HEK293 (cell line): ENCODE measurements around the gene STMP1.
A peak's percentile ranks its signal among the peaks of the same experiment; 100 is the strongest.

Experiments used
- MYNN ChIP-seq: fragments of 450-650 bp; formaldehyde crosslinking; IDR thresholded peaks from 2 replicates; pipeline ENCODE4 v1.5.1; 2016; ENCODE audit warnings: missing biosample characterization, missing genetic modification characterization, borderline replicate concordance
- OSR2 ChIP-seq: fragments of 450-650 bp; formaldehyde crosslinking; IDR thresholded peaks from 2 replicates; pipeline ENCODE4 v1.5.1; 2016; ENCODE audit warnings: missing biosample characterization, missing genetic modification characterization
- PRDM1 ChIP-seq: fragments of 450-650 bp; formaldehyde crosslinking; IDR thresholded peaks from 2 replicates; pipeline ENCODE4; 2016; ENCODE audit warnings: missing biosample characterization, missing genetic modification characterization
- SCRT1 ChIP-seq: fragments of 450-650 bp; formaldehyde crosslinking; IDR thresholded peaks from 2 replicates; pipeline ENCODE4 v1.5.1; 2016; ENCODE audit warnings: missing biosample characterization, missing genetic modification characterization, borderline replicate concordance
- TRIM28 ChIP-seq: IDR thresholded peaks from 2 replicates; pipeline ENCODE4 v1.6.1; 2011; ENCODE audit warnings: low read length, control low read depth, borderline replicate concordance
- ZBTB1 ChIP-seq: fragments of 450-650 bp; formaldehyde crosslinking; IDR thresholded peaks from 2 replicates; pipeline ENCODE4 v1.5.1; 2016; ENCODE audit warnings: missing biosample characterization, missing genetic modification characterization
- ZBTB17 ChIP-seq: fragments of 450-650 bp; formaldehyde crosslinking; IDR thresholded peaks from 2 replicates; pipeline ENCODE4 v1.5.1; 2016; ENCODE audit warnings: missing biosample characterization, missing genetic modification characterization
- ZEB2 ChIP-seq: fragments of 450-650 bp; formaldehyde crosslinking; IDR thresholded peaks from 2 replicates; pipeline ENCODE4 v1.5.1; 2016; ENCODE audit warnings: missing biosample characterization, missing genetic modification characterization
- ZNF112 ChIP-seq: fragments of 450-650 bp; formaldehyde crosslinking; IDR thresholded peaks from 2 replicates; pipeline ENCODE4 v1.5.0; 2017; ENCODE audit warnings: missing biosample characterization, missing genetic modification characterization
- ZNF146 ChIP-seq: fragments of 450-650 bp; formaldehyde crosslinking; IDR thresholded peaks from 2 replicates; pipeline ENCODE4 v1.5.1; 2016; ENCODE audit warnings: missing biosample characterization, missing genetic modification characterization
- ZNF202 ChIP-seq: fragments of 450-650 bp; formaldehyde crosslinking; IDR thresholded peaks from 2 replicates; pipeline ENCODE4 v1.5.1; 2016; ENCODE audit warnings: missing biosample characterization, missing genetic modification characterization, borderline replicate concordance
- ZNF24 ChIP-seq: fragments of 450-650 bp; formaldehyde crosslinking; IDR thresholded peaks from 2 replicates; pipeline ENCODE4 v1.5.1; 2016; ENCODE audit warnings: missing biosample characterization, missing genetic modification characterization
- ZNF366 ChIP-seq: fragments of 450-650 bp; formaldehyde crosslinking; conservative IDR thresholded peaks from 2 replicates; pipeline ENCODE4 v1.5.1; 2016; ENCODE audit warnings: missing biosample characterization, missing genetic modification characterization
- ZNF394 ChIP-seq: fragments of 450-650 bp; formaldehyde crosslinking; IDR thresholded peaks from 2 replicates; pipeline ENCODE4 v1.5.1; 2016; ENCODE audit warnings: missing biosample characterization, missing genetic modification characterization, mild to moderate bottlenecking, moderate library complexity, borderline replicate concordance
- ZNF48 ChIP-seq: fragments of 450-650 bp; formaldehyde crosslinking; IDR thresholded peaks from 2 replicates; pipeline ENCODE4 v1.5.1; 2016; ENCODE audit warnings: missing biosample characterization, missing genetic modification characterization
- ZNF585B ChIP-seq: fragments of 450-650 bp; formaldehyde crosslinking; IDR thresholded peaks from 2 replicates; pipeline ENCODE4 v1.5.1; 2016; ENCODE audit warnings: missing biosample characterization, missing genetic modification characterization
- ZNF629 ChIP-seq: fragments of 450-650 bp; formaldehyde crosslinking; IDR thresholded peaks from 2 replicates; pipeline ENCODE4 v1.5.1; 2017; ENCODE audit warnings: missing biosample characterization, missing genetic modification characterization
- ZNF654 ChIP-seq: fragments of 450-650 bp; formaldehyde crosslinking; IDR thresholded peaks from 2 replicates; pipeline ENCODE4 v1.5.1; 2016; ENCODE audit warnings: low read depth, missing biosample characterization, missing genetic modification characterization
- ZNF664 ChIP-seq: fragments of 450-650 bp; formaldehyde crosslinking; IDR thresholded peaks from 2 replicates; pipeline ENCODE4 v1.5.1; 2016; ENCODE audit warnings: missing biosample characterization, missing genetic modification characterization
- ZSCAN23 ChIP-seq: fragments of 450-650 bp; formaldehyde crosslinking; IDR thresholded peaks from 2 replicates; pipeline ENCODE4 v1.5.1; 2016; ENCODE audit warnings: missing biosample characterization, missing genetic modification characterization
- TF ChIP-seq, protein P1 (sequence below): fragments of 450-650 bp; formaldehyde crosslinking; IDR thresholded peaks from 2 replicates; pipeline ENCODE4 v1.5.1; 2016; ENCODE audit warnings: missing biosample characterization, missing genetic modification characterization
- TF ChIP-seq, protein P2 (sequence below): fragments of 450-650 bp; formaldehyde crosslinking; IDR thresholded peaks from 2 replicates; pipeline ENCODE4 v1.5.1; 2016; ENCODE audit warnings: missing biosample characterization, missing genetic modification characterization, low read depth
- TF ChIP-seq, protein P3 (sequence below): fragments of 450-650 bp; formaldehyde crosslinking; IDR thresholded peaks from 2 replicates; pipeline ENCODE4 v1.5.1; 2017; ENCODE audit warnings: missing biosample characterization, missing genetic modification characterization
- TF ChIP-seq, protein P4 (sequence below): fragments of 450-650 bp; formaldehyde crosslinking; IDR thresholded peaks from 2 replicates; pipeline ENCODE4 v1.5.1; 2016; ENCODE audit warnings: missing biosample characterization, missing genetic modification characterization
- TF ChIP-seq, protein P5 (sequence below): fragments of 450-650 bp; formaldehyde crosslinking; IDR thresholded peaks from 2 replicates; pipeline ENCODE4 v1.5.1; 2016; ENCODE audit warnings: missing biosample characterization, missing genetic modification characterization
- TF ChIP-seq, protein P6 (sequence below): fragments of 450-650 bp; formaldehyde crosslinking; IDR thresholded peaks from 2 replicates; pipeline ENCODE4 v1.5.1; 2016; ENCODE audit warnings: missing biosample characterization, missing genetic modification characterization
- TF ChIP-seq, protein P7 (sequence below): fragments of 450-650 bp; formaldehyde crosslinking; IDR thresholded peaks from 2 replicates; pipeline ENCODE4 v1.5.1; 2017; ENCODE audit warnings: missing biosample characterization, missing genetic modification characterization

The STMP1 gene

DNA sequence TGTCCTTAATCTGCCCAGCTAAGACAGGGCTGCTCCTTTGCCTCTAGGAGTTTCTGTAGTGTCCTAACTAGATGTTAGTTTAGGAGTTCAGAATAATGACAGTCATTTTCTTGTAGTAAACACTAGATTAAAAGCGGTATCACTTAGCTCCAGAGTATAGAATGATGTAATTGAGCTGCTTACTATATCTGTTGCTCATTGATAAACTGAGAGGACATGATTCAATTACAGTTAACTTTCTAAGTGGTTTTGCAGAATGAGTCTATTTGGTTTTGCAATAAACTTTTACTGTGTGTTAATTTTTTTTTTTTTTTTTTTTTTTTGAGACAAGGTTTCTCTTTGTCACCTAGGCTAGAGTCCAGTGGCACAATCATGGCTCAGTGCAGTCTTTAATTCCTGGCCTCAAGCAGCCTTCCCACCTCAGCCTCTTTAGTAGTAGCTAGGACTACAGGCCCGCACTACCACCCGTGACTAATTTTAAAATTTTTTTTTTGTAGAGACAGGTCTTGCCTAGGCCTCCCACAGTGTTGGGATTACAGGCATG lies 1.8 kb downstream of the STMP1 start (continued):
- TF ChIP-seq ZNF202 (tag by site-specific recombination) (no peak), ZBTB1 (tag by site-specific recombination) (peak; percentile 79; the same call in 1 of the 2 replicates), ZNF629 (peak; percentile 94), ZNF24 (peak; percentile 83), OSR2 (tag by site-specific recombination) (peak; percentile 86), ZNF146 (tag by site-specific recombination) (0 out of 2 replicates have a peak, but pooled peaks have one; percentile 2), MYNN (tag by site-specific recombination) (0 out of 2 replicates have a peak, but pooled peaks have one; percentile 46), ZEB2 (tag by site-specific recombination) (peak; percentile 88), PRDM1 (tag by site-specific recombination) (peak; percentile 53), ZNF664 (tag by site-specific recombination) (peak; percentile 93), ZNF394 (peak; percentile 45; the same call in 1 of the 2 replicates), ZNF366 (tag by site-specific recombination) (peak; percentile 83), ZNF654 (tag by site-specific recombination) (peak; percentile 20), ZNF112 (tag by site-specific recombination) (no peak), ZNF585B (tag by site-specific recombination) (no peak), ZBTB17 (tag by site-specific recombination) (peak; percentile 64), SCRT1 (peak; percentile 97), ZNF48 (tag by site-specific recombination) (no peak), ZSCAN23 (0 out of 2 replicates have a peak, but pooled peaks have one; percentile 50), TRIM28 (peak; percentile 35; the same call in 1 of the 2 replicates)
- TF ChIP-seq, protein P1, sequence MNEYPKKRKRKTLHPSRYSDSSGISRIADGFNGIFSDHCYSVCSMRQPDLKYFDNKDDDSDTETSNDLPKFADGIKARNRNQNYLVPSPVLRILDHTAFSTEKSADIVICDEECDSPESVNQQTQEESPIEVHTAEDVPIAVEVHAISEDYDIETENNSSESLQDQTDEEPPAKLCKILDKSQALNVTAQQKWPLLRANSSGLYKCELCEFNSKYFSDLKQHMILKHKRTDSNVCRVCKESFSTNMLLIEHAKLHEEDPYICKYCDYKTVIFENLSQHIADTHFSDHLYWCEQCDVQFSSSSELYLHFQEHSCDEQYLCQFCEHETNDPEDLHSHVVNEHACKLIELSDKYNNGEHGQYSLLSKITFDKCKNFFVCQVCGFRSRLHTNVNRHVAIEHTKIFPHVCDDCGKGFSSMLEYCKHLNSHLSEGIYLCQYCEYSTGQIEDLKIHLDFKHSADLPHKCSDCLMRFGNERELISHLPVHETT (tag by site-specific recombination): peak; percentile 88
- TF ChIP-seq, protein P2, sequence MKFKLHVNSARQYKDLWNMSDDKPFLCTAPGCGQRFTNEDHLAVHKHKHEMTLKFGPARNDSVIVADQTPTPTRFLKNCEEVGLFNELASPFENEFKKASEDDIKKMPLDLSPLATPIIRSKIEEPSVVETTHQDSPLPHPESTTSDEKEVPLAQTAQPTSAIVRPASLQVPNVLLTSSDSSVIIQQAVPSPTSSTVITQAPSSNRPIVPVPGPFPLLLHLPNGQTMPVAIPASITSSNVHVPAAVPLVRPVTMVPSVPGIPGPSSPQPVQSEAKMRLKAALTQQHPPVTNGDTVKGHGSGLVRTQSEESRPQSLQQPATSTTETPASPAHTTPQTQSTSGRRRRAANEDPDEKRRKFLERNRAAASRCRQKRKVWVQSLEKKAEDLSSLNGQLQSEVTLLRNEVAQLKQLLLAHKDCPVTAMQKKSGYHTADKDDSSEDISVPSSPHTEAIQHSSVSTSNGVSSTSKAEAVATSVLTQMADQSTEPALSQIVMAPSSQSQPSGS (tag by site-specific recombination): peak; percentile 85
- TF ChIP-seq, protein P3, sequence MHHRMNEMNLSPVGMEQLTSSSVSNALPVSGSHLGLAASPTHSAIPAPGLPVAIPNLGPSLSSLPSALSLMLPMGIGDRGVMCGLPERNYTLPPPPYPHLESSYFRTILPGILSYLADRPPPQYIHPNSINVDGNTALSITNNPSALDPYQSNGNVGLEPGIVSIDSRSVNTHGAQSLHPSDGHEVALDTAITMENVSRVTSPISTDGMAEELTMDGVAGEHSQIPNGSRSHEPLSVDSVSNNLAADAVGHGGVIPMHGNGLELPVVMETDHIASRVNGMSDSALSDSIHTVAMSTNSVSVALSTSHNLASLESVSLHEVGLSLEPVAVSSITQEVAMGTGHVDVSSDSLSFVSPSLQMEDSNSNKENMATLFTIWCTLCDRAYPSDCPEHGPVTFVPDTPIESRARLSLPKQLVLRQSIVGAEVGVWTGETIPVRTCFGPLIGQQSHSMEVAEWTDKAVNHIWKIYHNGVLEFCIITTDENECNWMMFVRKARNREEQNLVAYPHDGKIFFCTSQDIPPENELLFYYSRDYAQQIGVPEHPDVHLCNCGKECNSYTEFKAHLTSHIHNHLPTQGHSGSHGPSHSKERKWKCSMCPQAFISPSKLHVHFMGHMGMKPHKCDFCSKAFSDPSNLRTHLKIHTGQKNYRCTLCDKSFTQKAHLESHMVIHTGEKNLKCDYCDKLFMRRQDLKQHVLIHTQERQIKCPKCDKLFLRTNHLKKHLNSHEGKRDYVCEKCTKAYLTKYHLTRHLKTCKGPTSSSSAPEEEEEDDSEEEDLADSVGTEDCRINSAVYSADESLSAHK: peak; percentile 79
- TF ChIP-seq, protein P4, sequence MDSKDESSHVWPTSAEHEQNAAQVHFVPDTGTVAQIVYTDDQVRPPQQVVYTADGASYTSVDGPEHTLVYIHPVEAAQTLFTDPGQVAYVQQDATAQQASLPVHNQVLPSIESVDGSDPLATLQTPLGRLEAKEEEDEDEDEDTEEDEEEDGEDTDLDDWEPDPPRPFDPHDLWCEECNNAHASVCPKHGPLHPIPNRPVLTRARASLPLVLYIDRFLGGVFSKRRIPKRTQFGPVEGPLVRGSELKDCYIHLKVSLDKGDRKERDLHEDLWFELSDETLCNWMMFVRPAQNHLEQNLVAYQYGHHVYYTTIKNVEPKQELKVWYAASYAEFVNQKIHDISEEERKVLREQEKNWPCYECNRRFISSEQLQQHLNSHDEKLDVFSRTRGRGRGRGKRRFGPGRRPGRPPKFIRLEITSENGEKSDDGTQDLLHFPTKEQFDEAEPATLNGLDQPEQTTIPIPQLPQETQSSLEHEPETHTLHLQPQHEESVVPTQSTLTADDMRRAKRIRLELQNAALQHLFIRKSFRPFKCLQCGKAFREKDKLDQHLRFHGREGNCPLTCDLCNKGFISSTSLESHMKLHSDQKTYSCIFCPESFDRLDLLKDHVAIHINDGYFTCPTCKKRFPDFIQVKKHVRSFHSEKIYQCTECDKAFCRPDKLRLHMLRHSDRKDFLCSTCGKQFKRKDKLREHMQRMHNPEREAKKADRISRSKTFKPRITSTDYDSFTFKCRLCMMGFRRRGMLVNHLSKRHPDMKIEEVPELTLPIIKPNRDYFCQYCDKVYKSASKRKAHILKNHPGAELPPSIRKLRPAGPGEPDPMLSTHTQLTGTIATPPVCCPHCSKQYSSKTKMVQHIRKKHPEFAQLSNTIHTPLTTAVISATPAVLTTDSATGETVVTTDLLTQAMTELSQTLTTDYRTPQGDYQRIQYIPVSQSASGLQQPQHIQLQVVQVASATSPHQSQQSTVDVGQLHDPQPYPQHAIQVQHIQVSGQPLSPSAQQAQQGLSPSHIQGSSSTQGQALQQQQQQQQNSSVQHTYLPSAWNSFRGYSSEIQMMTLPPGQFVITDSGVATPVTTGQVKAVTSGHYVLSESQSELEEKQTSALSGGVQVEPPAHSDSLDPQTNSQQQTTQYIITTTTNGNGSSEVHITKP (tag by site-specific recombination): no peak
- TF ChIP-seq, protein P5, sequence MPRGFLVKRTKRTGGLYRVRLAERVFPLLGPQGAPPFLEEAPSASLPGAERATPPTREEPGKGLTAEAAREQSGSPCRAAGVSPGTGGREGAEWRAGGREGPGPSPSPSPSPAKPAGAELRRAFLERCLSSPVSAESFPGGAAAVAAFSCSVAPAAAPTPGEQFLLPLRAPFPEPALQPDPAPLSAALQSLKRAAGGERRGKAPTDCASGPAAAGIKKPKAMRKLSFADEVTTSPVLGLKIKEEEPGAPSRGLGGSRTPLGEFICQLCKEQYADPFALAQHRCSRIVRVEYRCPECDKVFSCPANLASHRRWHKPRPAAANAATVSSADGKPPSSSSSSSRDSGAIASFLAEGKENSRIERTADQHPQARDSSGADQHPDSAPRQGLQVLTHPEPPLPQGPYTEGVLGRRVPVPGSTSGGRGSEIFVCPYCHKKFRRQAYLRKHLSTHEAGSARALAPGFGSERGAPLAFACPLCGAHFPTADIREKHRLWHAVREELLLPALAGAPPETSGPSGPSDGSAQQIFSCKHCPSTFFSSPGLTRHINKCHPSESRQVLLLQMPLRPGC (tag by site-specific recombination): peak; percentile 84
- TF ChIP-seq, protein P6, sequence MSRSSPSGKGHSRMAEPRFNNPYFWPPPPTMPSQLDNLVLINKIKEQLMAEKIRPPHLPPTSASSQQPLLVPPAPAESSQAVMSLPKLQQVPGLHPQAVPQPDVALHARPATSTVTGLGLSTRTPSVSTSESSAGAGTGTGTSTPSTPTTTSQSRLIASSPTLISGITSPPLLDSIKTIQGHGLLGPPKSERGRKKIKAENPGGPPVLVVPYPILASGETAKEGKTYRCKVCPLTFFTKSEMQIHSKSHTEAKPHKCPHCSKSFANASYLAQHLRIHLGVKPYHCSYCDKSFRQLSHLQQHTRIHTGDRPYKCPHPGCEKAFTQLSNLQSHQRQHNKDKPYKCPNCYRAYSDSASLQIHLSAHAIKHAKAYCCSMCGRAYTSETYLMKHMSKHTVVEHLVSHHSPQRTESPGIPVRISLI (tag by site-specific recombination): peak; percentile 98
- TF ChIP-seq, protein P7, sequence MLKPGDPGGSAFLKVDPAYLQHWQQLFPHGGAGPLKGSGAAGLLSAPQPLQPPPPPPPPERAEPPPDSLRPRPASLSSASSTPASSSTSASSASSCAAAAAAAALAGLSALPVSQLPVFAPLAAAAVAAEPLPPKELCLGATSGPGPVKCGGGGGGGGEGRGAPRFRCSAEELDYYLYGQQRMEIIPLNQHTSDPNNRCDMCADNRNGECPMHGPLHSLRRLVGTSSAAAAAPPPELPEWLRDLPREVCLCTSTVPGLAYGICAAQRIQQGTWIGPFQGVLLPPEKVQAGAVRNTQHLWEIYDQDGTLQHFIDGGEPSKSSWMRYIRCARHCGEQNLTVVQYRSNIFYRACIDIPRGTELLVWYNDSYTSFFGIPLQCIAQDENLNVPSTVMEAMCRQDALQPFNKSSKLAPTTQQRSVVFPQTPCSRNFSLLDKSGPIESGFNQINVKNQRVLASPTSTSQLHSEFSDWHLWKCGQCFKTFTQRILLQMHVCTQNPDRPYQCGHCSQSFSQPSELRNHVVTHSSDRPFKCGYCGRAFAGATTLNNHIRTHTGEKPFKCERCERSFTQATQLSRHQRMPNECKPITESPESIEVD (tag by site-specific recombination): peak; percentile 90
